ENCODE data around the gene SLC4A9. TPM values are rescaled to one million over a fixed set of nuclear protein-coding genes. Genes with fewer than 3 reads are reported as not detected.
"Not testable (repeated sequence)": the region's sequence is repeated elsewhere in the genome, so short reads cannot be mapped to it uniquely, and the experiment has no call there.

Gene SLC4A9
- polyA plus RNA-seq, 1 experiment: not detected

- CTCF ChIA-PET: interaction anchor here (3.8 to 22.9 kb wide), 2 partner anchors 9 to 96 kb away, joined by 14 to 813 read pairs; no protein-coding TSS in a partner anchor
- POLR2A ChIA-PET: no interaction called here
- no peaks in the 10 kb centered on the region for H3K36me3 ChIP-seq (ENCODE audit: control insufficient read depth, insufficient read depth, low read length)
- no peaks in the 10 kb centered on the region for H3K27me3 ChIP-seq (ENCODE audit: control insufficient read depth, insufficient read depth, low read length)
- no peak overlapping the region for H3K4me3 ChIP-seq (ENCODE audit: low read depth, low read length)
- no peak for TF ChIP-seq CTCF (IDR thresholded peaks at IDR 0.05; ENCODE audit: insufficient read depth, low read depth, low read length)
- DNase-seq (ENCODE audit: low read depth): no peak
Measured at GRCh38 chr5:140342896-140343295, 17.1 kb upstream of the SLC4A9 start.

GRCh38 chr5:140343849-140344248, 16.1 kb upstream of the SLC4A9 start:
- H3K36me3 ChIP-seq (ENCODE audit: control insufficient read depth, insufficient read depth, low read length); H3K27me3 ChIP-seq (ENCODE audit: control insufficient read depth, insufficient read depth, low read length); POLR2A ChIA-PET; DNase-seq (ENCODE audit: low read depth); H3K4me3 ChIP-seq (ENCODE audit: low read depth, low read length): not testable (repeated sequence)
- CTCF ChIA-PET: interaction anchor here (3.8 to 22.9 kb wide), 2 partner anchors 8 to 97 kb away, joined by 14 to 813 read pairs; no protein-coding TSS in a partner anchor

GRCh38 chr5:140344683-140345423, 15.1 kb upstream of the SLC4A9 start:
- Histone ChIP-seq H3K36me3 (ENCODE audit: control insufficient read depth, insufficient read depth, low read length) (no peaks in the 10 kb centered on the region), H3K27me3 (ENCODE audit: control insufficient read depth, insufficient read depth, low read length) (no peaks in the 10 kb centered on the region), H3K4me3 (ENCODE audit: low read depth, low read length) (no peak overlapping the region)
- CTCF ChIA-PET: interaction anchor here (0.6 to 22.9 kb wide), 18 partner anchors 9 to 564 kb away, joined by 3 to 813 read pairs (median 7); partner anchors contain the start of gene SLC4A9
- no peak for TF ChIP-seq CTCF (IDR thresholded peaks at IDR 0.05; ENCODE audit: insufficient read depth, low read depth, low read length)
- DNase-seq (ENCODE audit: low read depth): no peak
- POLR2A ChIA-PET: interaction anchor here (1.8 kb wide), 1 partner anchor 104 kb away, joined by 6 read pairs; no protein-coding TSS in a partner anchor

GRCh38 chr5:140345919-140346347, 14.1 kb upstream of the SLC4A9 start:
- POLR2A ChIA-PET: interaction anchor here (1.1 to 1.8 kb wide), 3 partner anchors 85 to 105 kb away, joined by 3 to 6 read pairs (median 4); no protein-coding TSS in a partner anchor
- Histone ChIP-seq H3K36me3 (ENCODE audit: control insufficient read depth, insufficient read depth, low read length) (no peaks in the 10 kb centered on the region), H3K27me3 (ENCODE audit: control insufficient read depth, insufficient read depth, low read length) (no peaks in the 10 kb centered on the region), H3K4me3 (ENCODE audit: low read depth, low read length) (peak overlapping the region; percentile 76)
- DNase-seq (ENCODE audit: low read depth): no peak
- CTCF ChIA-PET: interaction anchor here (1.0 to 22.9 kb wide), 26 partner anchors 8 to 365 kb away, joined by 3 to 813 read pairs (median 5); partner anchors contain the start of genes PFDN1 and SLC4A9
- TF ChIP-seq CTCF (IDR thresholded peaks at IDR 0.05; ENCODE audit: insufficient read depth, low read depth, low read length): peak; percentile 52

- H3K36me3 ChIP-seq (ENCODE audit: control insufficient read depth, insufficient read depth, low read length): no peaks in the 10 kb centered on the region
- DNase-seq (ENCODE audit: low read depth): no peak
- CTCF ChIA-PET: interaction anchor here (1.0 to 22.9 kb wide), 24 partner anchors 8 to 190 kb away, joined by 3 to 813 read pairs (median 6); partner anchors contain the start of genes PFDN1 and SLC4A9
- H3K27me3 ChIP-seq (ENCODE audit: control insufficient read depth, insufficient read depth, low read length): no peaks in the 10 kb centered on the region
- POLR2A ChIA-PET: interaction anchor here (1.1 to 1.8 kb wide), 3 partner anchors 85 to 105 kb away, joined by 3 to 6 read pairs (median 4); no protein-coding TSS in a partner anchor
- peak within 1 kb of the TSS; percentile 76 for H3K4me3 ChIP-seq (ENCODE audit: low read depth, low read length)
- TF ChIP-seq CTCF (IDR thresholded peaks at IDR 0.05; ENCODE audit: insufficient read depth, low read depth, low read length): peak; percentile 43
Measured at GRCh38 chr5:140346348-140347221, 13.4 kb upstream of the SLC4A9 start, which contains the start of gene HBEGF. HBEGF (minus strand) TSS chr5:140346603; CDS start chr5:140346328, 275 bp downstream.

Data from BJ (cell line).